HFFc6 (cell line): Measurements from ENCODE around the gene HSBP1L1. TPM values are rescaled to one million over a fixed set of nuclear protein-coding genes. Genes with fewer than 3 reads are reported as not detected.

Source experiments
- DNase-seq: peaks from one replicate; pipeline ENCODE4 v3.0.0-alpha.2; 2018
- H3K27ac Mint-ChIP-seq: 2 replicates; pipeline ENCODE4 v1.8.0; 2020; ENCODE audit warnings: mild to moderate bottlenecking, mixed read lengths
- H3K27me3 Mint-ChIP-seq: 2 replicates; pipeline ENCODE4 v1.8.0; 2021; ENCODE audit warnings: mild to moderate bottlenecking, moderate library complexity, mixed read lengths; ENCODE audit not compliant: insufficient read depth
- H3K36me3 Mint-ChIP-seq: 2 replicates; pipeline ENCODE4 v1.8.0; 2021; ENCODE audit warnings: low read depth, mixed read lengths
- H3K4me1 Mint-ChIP-seq: 2 replicates; pipeline ENCODE4 v1.8.0; 2020; ENCODE audit warnings: low read depth, mixed read lengths
- H3K4me3 Mint-ChIP-seq: 2 replicates; pipeline ENCODE4 v1.8.0; 2020; ENCODE audit warnings: mild to moderate bottlenecking, moderate library complexity, mixed read lengths
- H3K9me3 Mint-ChIP-seq: 2 replicates; pipeline ENCODE4 v1.8.0; 2020; ENCODE audit warnings: mild to moderate bottlenecking, mixed read lengths
- CTCF ChIP-seq: fragments of 200-600 bp; sonication (generic); IDR thresholded peaks from 2 replicates; pipeline ENCODE4 v1.5.0; 2021; ENCODE audit warnings: antibody characterized with exemption, mild to moderate bottlenecking
- total RNA-seq, 6 experiments: library from RNA; stranded (reverse); fragmentation: NEBNext Ultra II Directional; extraction: Animal tissue kit (Norgen Biotek cat#: 25700); gene quantifications; 2 replicates in 1 of 6; 3 replicates in 5 of 6; pipeline ENCODE4 v1.2.3, GENCODE V29; 2021

HSBP1L1 gene
- total RNA-seq, 6 experiments from 2014 or later = 20.7 to 25.6 (median 21.6) TPM

- Mint-ChIP-seq H3K4me1 (no peaks in the 10 kb centered on the region), H3K9me3 (no peaks in the 10 kb centered on the region; the same call in 1 of the 2 replicates), H3K36me3 (peaks cover 33% of the 10 kb centered on the region), H3K27me3 (no peaks in the 10 kb centered on the region), H3K4me3 (no peak overlapping the region), H3K27ac (no peak overlapping the region)
- no peak for DNase-seq
- TF ChIP-seq CTCF = no peak
Observed at GRCh38 chr18:79922971-79923411, 41.5 kb upstream of the HSBP1L1 start.

GRCh38 chr18:79923896-79924585, 40.4 kb upstream of the HSBP1L1 start:
- no peak for DNase-seq
- Mint-ChIP-seq H3K4me3 (no peak overlapping the region), H3K9me3 (peaks cover 9% of the 10 kb centered on the region), H3K36me3 (peaks cover 41% of the 10 kb centered on the region), H3K4me1 (no peaks in the 10 kb centered on the region), H3K27ac (no peak overlapping the region), H3K27me3 (no peaks in the 10 kb centered on the region)
- TF ChIP-seq CTCF = no peak

GRCh38 chr18:79924814-79925731, 39.4 kb upstream of the HSBP1L1 start:
- Mint-ChIP-seq H3K9me3 (peaks cover 20% of the 10 kb centered on the region), H3K27me3 (no peaks in the 10 kb centered on the region), H3K27ac (no peak overlapping the region), H3K36me3 (peaks cover 48% of the 10 kb centered on the region), H3K4me1 (no peaks in the 10 kb centered on the region), H3K4me3 (no peak overlapping the region)
- no peak for DNase-seq
- no peak for TF ChIP-seq CTCF

GRCh38 chr18:79926306-79926705, 38.1 kb upstream of the HSBP1L1 start:
- Mint-ChIP-seq H3K27ac (no peak overlapping the region), H3K36me3 (peaks cover 59% of the 10 kb centered on the region), H3K27me3 (no peaks in the 10 kb centered on the region), H3K9me3 (peaks cover 29% of the 10 kb centered on the region), H3K4me3 (no peak overlapping the region), H3K4me1 (no peaks in the 10 kb centered on the region)
- DNase-seq = no peak
- no peak for TF ChIP-seq CTCF

- H3K4me3 Mint-ChIP-seq = no peak overlapping the region
- H3K36me3 Mint-ChIP-seq = peaks cover 60% of the 10 kb centered on the region
- H3K27ac Mint-ChIP-seq = no peak overlapping the region
- peaks cover 33% of the 10 kb centered on the region for H3K9me3 Mint-ChIP-seq
- H3K27me3 Mint-ChIP-seq = no peaks in the 10 kb centered on the region
- no peak for TF ChIP-seq CTCF
- no peak for DNase-seq
- no peaks in the 10 kb centered on the region for H3K4me1 Mint-ChIP-seq
Observed at GRCh38 chr18:79926715-79927606, 37.5 kb upstream of the HSBP1L1 start.
